HCT116 (cell line): ENCODE data around the gene CLEC3B.

Source experiments
- CBX3 ChIP-seq: IDR thresholded peaks from 2 replicates; pipeline ENCODE4 v1.6.1; 2012; ENCODE audit warnings: low read depth
- JUND ChIP-seq: IDR thresholded peaks from 2 replicates; pipeline ENCODE4 v1.6.1; 2012
- POLR2A ChIP-seq: IDR thresholded peaks from 2 replicates; pipeline ENCODE4 v1.7.0; 2011; ENCODE audit warnings: borderline replicate concordance; ENCODE audit not compliant: insufficient read depth, insufficient read length; ENCODE audit errors: extremely low read depth
- POLR2AphosphoS5 ChIP-seq: IDR thresholded peaks from 2 replicates; pipeline ENCODE4 v1.6.1; 2011; ENCODE audit warnings: mild to moderate bottlenecking, low read depth, low read length, moderate library complexity
- YY1 ChIP-seq: IDR thresholded peaks from 2 replicates; pipeline ENCODE4 v1.6.1; 2011; ENCODE audit warnings: low read length, low read depth, moderate library complexity, mild to moderate bottlenecking; ENCODE audit not compliant: insufficient replicate concordance; ENCODE audit errors: extremely low read depth
- TF ChIP-seq, protein P1 (sequence below), 3 experiments: fragments of 200-600 bp in 1 of 3; sonication (generic) in 1 of 3; IDR thresholded peaks in 2 of 3; conservative IDR thresholded peaks in 1 of 3; 2 replicates each; pipeline ENCODE4 v1.5.1; 2012 to 2017; ENCODE audit warnings: low read depth in 2 of 3, low read length in 2 of 3, antibody characterized with exemption in 1 of 3, borderline replicate concordance in 1 of 3, control low read depth in 1 of 3, mild to moderate bottlenecking in 1 of 3, mixed read lengths in 1 of 3, mixed run types in 1 of 3, moderate library complexity in 1 of 3; ENCODE audit not compliant: insufficient read depth in 1 of 3
- TF ChIP-seq, protein P2 (sequence below): IDR thresholded peaks from 2 replicates; pipeline ENCODE4 v1.6.1; 2012; ENCODE audit warnings: low read depth

DNA sequence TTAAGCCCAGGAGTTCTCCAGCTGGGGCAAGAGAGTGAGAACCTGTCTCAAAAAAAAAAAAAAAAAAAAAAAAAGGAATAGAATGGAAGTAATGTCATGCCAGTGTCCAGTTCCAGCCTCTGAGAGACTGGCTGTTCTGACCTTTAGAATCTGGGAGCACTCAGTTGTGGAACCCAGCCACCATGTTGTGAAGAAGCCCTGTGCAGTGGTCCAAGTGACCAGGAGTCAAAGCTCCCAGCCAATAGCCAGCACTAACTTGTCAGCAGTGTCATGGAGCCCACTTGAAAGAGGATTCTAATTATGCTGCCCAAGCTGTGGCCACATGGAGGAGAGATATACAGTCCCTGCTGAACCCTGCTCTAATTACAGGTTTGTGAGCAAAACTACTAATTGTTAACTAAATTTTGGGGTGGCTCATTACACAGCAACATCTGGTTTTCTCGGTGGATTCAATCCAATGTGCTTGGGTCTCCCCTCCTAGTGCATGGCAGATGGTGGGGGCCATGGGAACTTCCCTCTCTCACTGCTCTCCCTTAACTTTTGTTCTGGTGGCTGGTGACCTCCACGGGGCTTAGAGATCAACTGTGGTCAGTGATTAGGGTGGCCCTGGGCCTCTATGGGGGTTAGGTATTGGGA is 55.5 kb downstream of the CLEC3B start:
- TF ChIP-seq CBX3 (no peak), YY1 (no peak), JUND (no peak; the same call in 1 of the 2 replicates), POLR2A (no peak), POLR2AphosphoS5 (peak; percentile 74)
- TF ChIP-seq, protein P1, sequence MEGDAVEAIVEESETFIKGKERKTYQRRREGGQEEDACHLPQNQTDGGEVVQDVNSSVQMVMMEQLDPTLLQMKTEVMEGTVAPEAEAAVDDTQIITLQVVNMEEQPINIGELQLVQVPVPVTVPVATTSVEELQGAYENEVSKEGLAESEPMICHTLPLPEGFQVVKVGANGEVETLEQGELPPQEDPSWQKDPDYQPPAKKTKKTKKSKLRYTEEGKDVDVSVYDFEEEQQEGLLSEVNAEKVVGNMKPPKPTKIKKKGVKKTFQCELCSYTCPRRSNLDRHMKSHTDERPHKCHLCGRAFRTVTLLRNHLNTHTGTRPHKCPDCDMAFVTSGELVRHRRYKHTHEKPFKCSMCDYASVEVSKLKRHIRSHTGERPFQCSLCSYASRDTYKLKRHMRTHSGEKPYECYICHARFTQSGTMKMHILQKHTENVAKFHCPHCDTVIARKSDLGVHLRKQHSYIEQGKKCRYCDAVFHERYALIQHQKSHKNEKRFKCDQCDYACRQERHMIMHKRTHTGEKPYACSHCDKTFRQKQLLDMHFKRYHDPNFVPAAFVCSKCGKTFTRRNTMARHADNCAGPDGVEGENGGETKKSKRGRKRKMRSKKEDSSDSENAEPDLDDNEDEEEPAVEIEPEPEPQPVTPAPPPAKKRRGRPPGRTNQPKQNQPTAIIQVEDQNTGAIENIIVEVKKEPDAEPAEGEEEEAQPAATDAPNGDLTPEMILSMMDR (IDR thresholded peaks at IDR 0.05 in 2 of 3, conservative IDR thresholded peaks at IDR 0.05 in 1 of 3; ENCODE audit: borderline replicate concordance in 1 of 3, insufficient read depth in 1 of 3, low read depth in 2 of 3, low read length in 2 of 3), result no peak
- TF ChIP-seq, protein P2, sequence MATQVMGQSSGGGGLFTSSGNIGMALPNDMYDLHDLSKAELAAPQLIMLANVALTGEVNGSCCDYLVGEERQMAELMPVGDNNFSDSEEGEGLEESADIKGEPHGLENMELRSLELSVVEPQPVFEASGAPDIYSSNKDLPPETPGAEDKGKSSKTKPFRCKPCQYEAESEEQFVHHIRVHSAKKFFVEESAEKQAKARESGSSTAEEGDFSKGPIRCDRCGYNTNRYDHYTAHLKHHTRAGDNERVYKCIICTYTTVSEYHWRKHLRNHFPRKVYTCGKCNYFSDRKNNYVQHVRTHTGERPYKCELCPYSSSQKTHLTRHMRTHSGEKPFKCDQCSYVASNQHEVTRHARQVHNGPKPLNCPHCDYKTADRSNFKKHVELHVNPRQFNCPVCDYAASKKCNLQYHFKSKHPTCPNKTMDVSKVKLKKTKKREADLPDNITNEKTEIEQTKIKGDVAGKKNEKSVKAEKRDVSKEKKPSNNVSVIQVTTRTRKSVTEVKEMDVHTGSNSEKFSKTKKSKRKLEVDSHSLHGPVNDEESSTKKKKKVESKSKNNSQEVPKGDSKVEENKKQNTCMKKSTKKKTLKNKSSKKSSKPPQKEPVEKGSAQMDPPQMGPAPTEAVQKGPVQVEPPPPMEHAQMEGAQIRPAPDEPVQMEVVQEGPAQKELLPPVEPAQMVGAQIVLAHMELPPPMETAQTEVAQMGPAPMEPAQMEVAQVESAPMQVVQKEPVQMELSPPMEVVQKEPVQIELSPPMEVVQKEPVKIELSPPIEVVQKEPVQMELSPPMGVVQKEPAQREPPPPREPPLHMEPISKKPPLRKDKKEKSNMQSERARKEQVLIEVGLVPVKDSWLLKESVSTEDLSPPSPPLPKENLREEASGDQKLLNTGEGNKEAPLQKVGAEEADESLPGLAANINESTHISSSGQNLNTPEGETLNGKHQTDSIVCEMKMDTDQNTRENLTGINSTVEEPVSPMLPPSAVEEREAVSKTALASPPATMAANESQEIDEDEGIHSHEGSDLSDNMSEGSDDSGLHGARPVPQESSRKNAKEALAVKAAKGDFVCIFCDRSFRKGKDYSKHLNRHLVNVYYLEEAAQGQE, result no peak
